ENCODE measurements around the gene THRB.

- TF ChIP-seq EZH2phosphoT487 (IDR thresholded peaks at IDR 0.05; ENCODE audit: insufficient read depth, low read depth) (no peak), EZH2 (IDR thresholded peaks at IDR 0.05; ENCODE audit: insufficient read depth, poor library complexity, severe bottlenecking) (no peak)
These were observed 182.8 kb downstream of the THRB start for GRCh38 chr3:24311881-24312280.

Data from GM23248 (cell line).